ENCODE measurements around the gene SCAMP5. TPM values are rescaled to one million over a fixed set of nuclear protein-coding genes. Genes with fewer than 3 reads are reported as not detected.

SCAMP5 gene
- polyA plus RNA-seq, 2 of the 4 experiments (the other 2 are of a cell fraction) = 10.5 to 16.2 TPM

DNA sequence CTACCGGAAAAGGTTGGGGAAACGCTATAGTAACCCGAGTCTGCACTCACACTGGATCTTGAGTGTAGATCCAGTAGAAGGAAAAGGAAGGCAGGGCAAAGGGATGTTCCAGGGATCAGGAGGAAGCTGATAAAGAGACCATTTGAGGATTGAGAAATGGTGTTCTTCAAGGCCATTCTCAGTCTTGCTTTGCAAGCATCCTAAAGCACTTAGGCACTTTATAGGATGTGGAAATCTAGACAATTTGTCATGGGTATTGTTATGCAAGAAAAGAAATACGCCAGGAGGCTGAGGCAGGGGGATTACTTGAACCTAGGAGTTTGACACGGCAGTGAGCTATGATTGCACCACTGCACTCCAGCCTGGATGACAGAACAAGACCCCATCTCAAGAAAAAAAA is 13.2 kb upstream of the SCAMP5 start:
- TF ChIP-seq, protein P1, sequence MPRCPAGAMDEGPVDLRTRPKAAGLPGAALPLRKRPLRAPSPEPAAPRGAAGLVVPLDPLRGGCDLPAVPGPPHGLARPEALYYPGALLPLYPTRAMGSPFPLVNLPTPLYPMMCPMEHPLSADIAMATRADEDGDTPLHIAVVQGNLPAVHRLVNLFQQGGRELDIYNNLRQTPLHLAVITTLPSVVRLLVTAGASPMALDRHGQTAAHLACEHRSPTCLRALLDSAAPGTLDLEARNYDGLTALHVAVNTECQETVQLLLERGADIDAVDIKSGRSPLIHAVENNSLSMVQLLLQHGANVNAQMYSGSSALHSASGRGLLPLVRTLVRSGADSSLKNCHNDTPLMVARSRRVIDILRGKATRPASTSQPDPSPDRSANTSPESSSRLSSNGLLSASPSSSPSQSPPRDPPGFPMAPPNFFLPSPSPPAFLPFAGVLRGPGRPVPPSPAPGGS (IDR thresholded peaks at IDR 0.05) = no peak
- TF ChIP-seq, protein P2, sequence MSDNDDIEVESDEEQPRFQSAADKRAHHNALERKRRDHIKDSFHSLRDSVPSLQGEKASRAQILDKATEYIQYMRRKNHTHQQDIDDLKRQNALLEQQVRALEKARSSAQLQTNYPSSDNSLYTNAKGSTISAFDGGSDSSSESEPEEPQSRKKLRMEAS (IDR thresholded peaks at IDR 0.05) = no peak
- TF ChIP-seq RFX5 (IDR thresholded peaks at IDR 0.05) (no peak), EHMT2 (IDR thresholded peaks at IDR 0.05; ENCODE audit: low read depth) (no peak), BHLHE40 (IDR thresholded peaks at IDR 0.05; ENCODE audit: low read depth, low read length) (no peak), HOXB5 (CRISPR knock-in tag; IDR thresholded peaks at IDR 0.05) (no peak), FOXS1 (CRISPR knock-in tag; IDR thresholded peaks at IDR 0.05) (no peak)
- TF ChIP-seq, protein P3, sequence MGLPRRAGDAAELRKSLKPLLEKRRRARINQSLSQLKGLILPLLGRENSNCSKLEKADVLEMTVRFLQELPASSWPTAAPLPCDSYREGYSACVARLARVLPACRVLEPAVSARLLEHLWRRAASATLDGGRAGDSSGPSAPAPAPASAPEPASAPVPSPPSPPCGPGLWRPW (IDR thresholded peaks at IDR 0.05) = no peak
- ATAC-seq (no peak), DNase-seq (ENCODE audit: low read depth in 1 of 2, low spot score in 1 of 2) (no peak), FAIRE-seq (no peak)
- Histone ChIP-seq H3K4me1 (peaks cover 18% of the 10 kb centered on the region), H3K9me3 (no peaks in the 10 kb centered on the region), H3K27ac (no peak overlapping the region), H3K4me3 (no peak overlapping the region), H3K4me2 (no peak overlapping the region)
- WGBS (ENCODE audit: missing lambda C conversion rate) = 58% methylated on average over 5 of the region's 5 CpGs
- ChIA-PET CTCF (interaction anchor here (0.5 to 1.8 kb wide), 6 partner anchors 25 to 1834 kb away, joined by 3 to 7 read pairs (median 4); partner anchors contain the start of gene RPP25), POLR2A (interaction anchor here (1.0 kb wide), 1 partner anchor 25 kb away, joined by 3 read pairs; no protein-coding TSS in a partner anchor)

DNA sequence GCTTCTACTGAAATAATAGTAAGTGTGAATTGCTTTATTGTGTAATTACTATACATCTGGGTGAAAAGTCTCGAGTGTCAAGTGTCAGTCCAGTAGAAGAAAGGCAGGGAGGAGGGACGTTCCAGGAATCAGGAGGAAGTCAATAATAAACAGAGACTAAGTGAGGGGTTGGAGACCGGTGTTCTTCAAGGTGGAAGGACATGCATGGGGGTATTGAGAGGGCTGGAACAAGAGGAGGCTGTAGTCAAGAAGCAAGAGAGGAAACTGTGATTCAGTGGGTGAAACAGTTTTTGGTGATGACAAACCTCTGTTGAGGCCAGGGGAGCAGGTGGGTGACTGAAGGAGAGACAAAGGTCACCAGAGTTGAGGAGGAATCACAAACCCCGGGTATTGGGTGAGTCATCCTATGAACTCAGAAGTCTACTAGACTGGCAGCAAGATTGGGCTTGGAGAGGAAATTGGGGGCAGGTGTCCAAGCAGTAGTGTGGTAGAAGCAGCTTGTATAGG is 11.6 kb upstream of the SCAMP5 start:
- Histone ChIP-seq H3K4me1 (peaks cover 12% of the 10 kb centered on the region), H3K27ac (no peak overlapping the region), H3K9me3 (no peaks in the 10 kb centered on the region), H3K4me3 (no peak overlapping the region), H3K4me2 (peak overlapping the region; percentile 39)
- FAIRE-seq = no peak
- ChIA-PET POLR2A (interaction anchor here (1.8 kb wide), 1 partner anchor 27 kb away, joined by 6 read pairs; the partner anchor contains the start of gene RPP25), CTCF (interaction anchor here (2.2 to 2.4 kb wide), 2 partner anchors 34 to 213 kb away, joined by 6 to 10 read pairs; no protein-coding TSS in a partner anchor)
- TF ChIP-seq FOSL2 (IDR thresholded peaks at IDR 0.05) = 0 out of 2 replicates have a peak, but pooled peaks have one; percentile 6
- TF ChIP-seq FOSL2 (CRISPR knock-in tag; IDR thresholded peaks at IDR 0.05) = peak; percentile 69
- TF ChIP-seq, protein P4, sequence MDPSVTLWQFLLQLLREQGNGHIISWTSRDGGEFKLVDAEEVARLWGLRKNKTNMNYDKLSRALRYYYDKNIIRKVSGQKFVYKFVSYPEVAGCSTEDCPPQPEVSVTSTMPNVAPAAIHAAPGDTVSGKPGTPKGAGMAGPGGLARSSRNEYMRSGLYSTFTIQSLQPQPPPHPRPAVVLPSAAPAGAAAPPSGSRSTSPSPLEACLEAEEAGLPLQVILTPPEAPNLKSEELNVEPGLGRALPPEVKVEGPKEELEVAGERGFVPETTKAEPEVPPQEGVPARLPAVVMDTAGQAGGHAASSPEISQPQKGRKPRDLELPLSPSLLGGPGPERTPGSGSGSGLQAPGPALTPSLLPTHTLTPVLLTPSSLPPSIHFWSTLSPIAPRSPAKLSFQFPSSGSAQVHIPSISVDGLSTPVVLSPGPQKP (IDR thresholded peaks at IDR 0.05; ENCODE audit: low read depth, low read length) = no peak
- DNase-seq (ENCODE audit: low read depth in 1 of 2, low spot score in 1 of 2) = peak; percentile 40 to 56
- 0 out of 6 replicates have a peak, but pooled peaks of 1 of the 2 experiments have one; percentile 44 for ATAC-seq
- WGBS (ENCODE audit: missing lambda C conversion rate) = 11% methylated on average over 4 of the region's 4 CpGs

DNA sequence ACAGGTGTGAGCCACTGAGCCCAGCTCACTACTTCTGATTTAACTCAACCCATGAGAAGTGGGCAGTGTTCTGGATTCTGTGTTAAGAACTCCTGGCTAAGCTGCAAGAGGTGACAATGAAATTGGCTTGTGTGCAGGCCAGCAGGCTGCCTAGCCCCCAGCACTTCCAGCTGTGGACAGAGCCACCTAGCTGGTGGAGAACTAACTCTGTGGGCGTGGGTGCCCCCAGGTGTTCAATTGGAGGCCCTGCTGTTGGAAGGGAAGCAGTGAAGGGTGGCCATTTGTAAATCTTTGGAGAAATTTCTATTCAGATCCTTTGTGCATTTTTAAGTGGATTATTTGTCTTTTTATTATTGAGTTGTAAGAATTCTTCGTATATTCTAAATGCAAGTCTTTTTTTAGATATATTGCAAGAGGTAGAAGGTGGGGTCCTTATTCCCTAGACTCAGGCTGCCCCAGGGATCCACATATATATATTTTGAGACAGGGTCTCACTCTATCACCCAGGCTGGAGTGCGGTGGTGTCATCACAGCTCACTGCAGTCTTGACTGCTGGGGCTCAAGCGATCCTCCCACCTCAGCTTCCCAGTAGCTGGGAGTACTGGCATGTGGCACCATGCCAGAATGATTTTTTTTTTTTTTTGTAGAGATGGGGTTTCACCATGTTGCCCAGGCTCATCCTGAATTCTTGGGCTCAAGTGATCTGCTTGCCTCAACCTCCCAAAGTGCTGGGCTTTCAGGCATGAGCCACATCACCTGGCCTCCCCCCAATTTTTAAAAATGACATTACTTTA is 7.2 kb upstream of the SCAMP5 start:
- CTCF ChIA-PET = interaction anchor here (0.7 to 3.9 kb wide), 27 partner anchors 8 to 352 kb away, joined by 3 to 30 read pairs (median 4); partner anchors contain the start of gene RPP25
- ATAC-seq (peak; percentile 95 to 97), DNase-seq (ENCODE audit: low read depth in 1 of 2, low spot score in 1 of 2) (peak; percentile 64 to 78), FAIRE-seq (no peak)
- peaks cover 11% of the 10 kb centered on the region for H3K4me1 ChIP-seq
- H3K4me3 ChIP-seq = no peak overlapping the region
- no peak overlapping the region for H3K4me2 ChIP-seq
- TF ChIP-seq NR3C1 (IDR thresholded peaks at IDR 0.05) = no peak
- peak; percentile 63 for TF ChIP-seq SMC3 (IDR thresholded peaks at IDR 0.05)
- TF ChIP-seq, protein P5, sequence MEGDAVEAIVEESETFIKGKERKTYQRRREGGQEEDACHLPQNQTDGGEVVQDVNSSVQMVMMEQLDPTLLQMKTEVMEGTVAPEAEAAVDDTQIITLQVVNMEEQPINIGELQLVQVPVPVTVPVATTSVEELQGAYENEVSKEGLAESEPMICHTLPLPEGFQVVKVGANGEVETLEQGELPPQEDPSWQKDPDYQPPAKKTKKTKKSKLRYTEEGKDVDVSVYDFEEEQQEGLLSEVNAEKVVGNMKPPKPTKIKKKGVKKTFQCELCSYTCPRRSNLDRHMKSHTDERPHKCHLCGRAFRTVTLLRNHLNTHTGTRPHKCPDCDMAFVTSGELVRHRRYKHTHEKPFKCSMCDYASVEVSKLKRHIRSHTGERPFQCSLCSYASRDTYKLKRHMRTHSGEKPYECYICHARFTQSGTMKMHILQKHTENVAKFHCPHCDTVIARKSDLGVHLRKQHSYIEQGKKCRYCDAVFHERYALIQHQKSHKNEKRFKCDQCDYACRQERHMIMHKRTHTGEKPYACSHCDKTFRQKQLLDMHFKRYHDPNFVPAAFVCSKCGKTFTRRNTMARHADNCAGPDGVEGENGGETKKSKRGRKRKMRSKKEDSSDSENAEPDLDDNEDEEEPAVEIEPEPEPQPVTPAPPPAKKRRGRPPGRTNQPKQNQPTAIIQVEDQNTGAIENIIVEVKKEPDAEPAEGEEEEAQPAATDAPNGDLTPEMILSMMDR (IDR thresholded peaks at IDR 0.05) = peak; percentile 68
- no peak for TF ChIP-seq RNF2 (IDR thresholded peaks at IDR 0.05; ENCODE audit: borderline replicate concordance, low read depth)
- TF ChIP-seq, protein P6, sequence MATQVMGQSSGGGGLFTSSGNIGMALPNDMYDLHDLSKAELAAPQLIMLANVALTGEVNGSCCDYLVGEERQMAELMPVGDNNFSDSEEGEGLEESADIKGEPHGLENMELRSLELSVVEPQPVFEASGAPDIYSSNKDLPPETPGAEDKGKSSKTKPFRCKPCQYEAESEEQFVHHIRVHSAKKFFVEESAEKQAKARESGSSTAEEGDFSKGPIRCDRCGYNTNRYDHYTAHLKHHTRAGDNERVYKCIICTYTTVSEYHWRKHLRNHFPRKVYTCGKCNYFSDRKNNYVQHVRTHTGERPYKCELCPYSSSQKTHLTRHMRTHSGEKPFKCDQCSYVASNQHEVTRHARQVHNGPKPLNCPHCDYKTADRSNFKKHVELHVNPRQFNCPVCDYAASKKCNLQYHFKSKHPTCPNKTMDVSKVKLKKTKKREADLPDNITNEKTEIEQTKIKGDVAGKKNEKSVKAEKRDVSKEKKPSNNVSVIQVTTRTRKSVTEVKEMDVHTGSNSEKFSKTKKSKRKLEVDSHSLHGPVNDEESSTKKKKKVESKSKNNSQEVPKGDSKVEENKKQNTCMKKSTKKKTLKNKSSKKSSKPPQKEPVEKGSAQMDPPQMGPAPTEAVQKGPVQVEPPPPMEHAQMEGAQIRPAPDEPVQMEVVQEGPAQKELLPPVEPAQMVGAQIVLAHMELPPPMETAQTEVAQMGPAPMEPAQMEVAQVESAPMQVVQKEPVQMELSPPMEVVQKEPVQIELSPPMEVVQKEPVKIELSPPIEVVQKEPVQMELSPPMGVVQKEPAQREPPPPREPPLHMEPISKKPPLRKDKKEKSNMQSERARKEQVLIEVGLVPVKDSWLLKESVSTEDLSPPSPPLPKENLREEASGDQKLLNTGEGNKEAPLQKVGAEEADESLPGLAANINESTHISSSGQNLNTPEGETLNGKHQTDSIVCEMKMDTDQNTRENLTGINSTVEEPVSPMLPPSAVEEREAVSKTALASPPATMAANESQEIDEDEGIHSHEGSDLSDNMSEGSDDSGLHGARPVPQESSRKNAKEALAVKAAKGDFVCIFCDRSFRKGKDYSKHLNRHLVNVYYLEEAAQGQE (IDR thresholded peaks at IDR 0.05) = peak; percentile 87
- peak; percentile 79 to 84 for TF ChIP-seq RAD21 (conservative IDR thresholded peaks at IDR 0.05 in 1 of 2, IDR thresholded peaks at IDR 0.05 in 1 of 2)
- peak; percentile 77; the same call in 1 of the 2 replicates for TF ChIP-seq MAZ (IDR thresholded peaks at IDR 0.05; ENCODE audit: borderline replicate concordance, low read depth, low read length)
- 22% methylated on average over 4 of the region's 4 CpGs for WGBS (ENCODE audit: missing lambda C conversion rate)
- no peaks in the 10 kb centered on the region for H3K9me3 ChIP-seq
- no peak overlapping the region for H3K27ac ChIP-seq
- POLR2A ChIA-PET = interaction anchor here (0.7 to 1.6 kb wide), 3 partner anchors 27 to 82 kb away, joined by 3 to 10 read pairs (median 3); partner anchors contain the start of genes FAM219B and RPP25

Measured in A549 (cell line).